Stimulated activated CD4-positive, alpha-beta T cell treated with anti-CD3 and anti-CD28 coated beads, TNF-alpha, amount 100 ng/mL, for 24 hours (primary cell): ENCODE results near the gene CILP2.

ENCODE experiments used
- DNase-seq, 3 experiments: peaks; one replicate each; pipeline ENCODE4 v3.0.0-alpha.2; 2020; ENCODE audit warnings: low read depth in 3 of 3

CILP2 gene

DNA sequence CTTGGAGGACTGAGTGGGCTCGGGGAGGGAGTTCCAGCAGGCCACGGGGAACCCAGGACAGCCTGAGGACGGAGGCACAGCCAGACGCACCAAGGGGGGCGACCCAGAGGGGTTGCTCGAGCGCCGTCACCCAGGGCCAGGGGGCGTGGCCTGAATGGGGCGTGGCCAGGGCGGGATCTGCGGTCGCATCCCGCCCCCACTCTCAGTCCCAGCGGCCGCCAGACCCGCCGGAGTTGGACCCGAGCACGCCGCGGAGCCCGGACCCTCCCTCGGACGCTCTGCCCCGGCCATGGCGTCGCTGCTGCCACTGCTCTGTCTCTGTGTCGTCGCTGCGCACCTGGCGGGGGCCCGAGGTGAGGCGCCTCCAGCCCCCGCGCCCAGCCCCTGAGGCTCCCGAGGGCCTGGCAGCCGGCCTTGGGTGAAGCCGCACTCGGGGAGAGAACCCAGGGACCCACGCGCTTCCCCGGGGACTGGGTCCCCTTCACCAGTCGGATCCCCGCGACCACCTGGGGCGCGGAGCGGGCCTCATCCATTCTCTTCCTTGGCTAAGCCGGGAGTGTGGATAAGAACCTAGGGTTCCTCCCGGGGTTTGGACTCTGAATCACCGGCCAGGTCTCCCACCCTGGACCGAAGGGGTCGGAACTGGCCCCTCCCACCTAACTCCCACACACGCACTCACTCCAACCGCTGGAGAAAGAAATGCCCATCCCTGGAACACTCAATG lies at the start of gene CILP2:
CILP2 (plus strand) TSS at position 205 of the 724 bp plus-strand sequence; CDS start at position 290, 85 bp downstream.
- DNase-seq = peak in 1 of 3 experiments; percentile 35

GRCh38 chr19:19488875-19489690 lies 49.0 kb upstream of the CILP2 start:
- peak; percentile 60 to 79 (median 75) for DNase-seq

- DNase-seq = no peak
Measured at GRCh38 chr19:19489804-19490204, 48.3 kb upstream of the CILP2 start.

- peak; percentile 57 to 83 (median 72) for DNase-seq
Measured at GRCh38 chr19:19490214-19490968, 47.7 kb upstream of the CILP2 start.

- no peak for DNase-seq
Measured at GRCh38 chr19:19491321-19492025, 46.6 kb upstream of the CILP2 start.

- DNase-seq = no peak
Measured at GRCh38 chr19:19492026-19492610, 45.9 kb upstream of the CILP2 start.

DNA sequence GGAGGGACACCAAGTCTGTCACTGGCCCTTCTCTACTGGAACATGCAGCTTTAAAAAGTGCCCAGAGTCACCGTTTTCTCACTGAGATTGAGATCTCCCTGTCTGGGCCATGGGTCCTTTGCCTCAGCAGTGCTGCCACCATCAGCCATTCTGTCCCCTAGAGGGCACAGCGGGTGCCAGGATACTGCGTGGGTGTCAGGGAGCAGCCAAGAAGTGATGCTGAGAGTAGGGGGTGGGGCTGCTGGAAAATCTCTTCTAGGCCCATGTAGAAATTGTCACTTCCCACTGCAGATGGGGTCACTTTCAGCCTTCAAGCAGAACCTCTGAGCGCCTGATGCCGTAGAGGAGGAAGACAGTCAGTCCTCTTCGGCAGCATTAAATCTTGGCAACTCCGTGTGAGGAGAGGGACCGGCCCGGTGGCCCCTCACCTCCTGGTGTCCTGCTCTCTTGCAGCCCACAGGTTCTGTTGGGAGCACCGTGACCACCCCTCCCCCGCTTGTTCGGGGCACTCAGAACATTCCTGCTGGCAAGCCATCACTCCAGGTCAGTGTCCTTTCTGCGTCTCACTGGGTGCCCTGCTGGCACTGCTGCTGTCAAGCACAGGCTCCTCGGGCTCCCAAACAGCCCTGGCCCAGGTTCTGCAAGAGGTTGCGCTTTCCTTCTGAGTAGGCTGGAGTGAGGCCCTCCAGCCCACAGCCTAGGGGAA lies 44.1 kb upstream of the CILP2 start:
- DNase-seq = no peak

GRCh38 chr19:19495614-19496603 lies 42.2 kb upstream of the CILP2 start:
- no peak for DNase-seq

GRCh38 chr19:19498255-19498991 lies 39.6 kb upstream of the CILP2 start:
- no peak for DNase-seq

- no peak for DNase-seq
Measured at GRCh38 chr19:19499272-19499995, 38.6 kb upstream of the CILP2 start.

GRCh38 chr19:19500975-19501644 lies 37.0 kb upstream of the CILP2 start:
- DNase-seq = no peak

DNA sequence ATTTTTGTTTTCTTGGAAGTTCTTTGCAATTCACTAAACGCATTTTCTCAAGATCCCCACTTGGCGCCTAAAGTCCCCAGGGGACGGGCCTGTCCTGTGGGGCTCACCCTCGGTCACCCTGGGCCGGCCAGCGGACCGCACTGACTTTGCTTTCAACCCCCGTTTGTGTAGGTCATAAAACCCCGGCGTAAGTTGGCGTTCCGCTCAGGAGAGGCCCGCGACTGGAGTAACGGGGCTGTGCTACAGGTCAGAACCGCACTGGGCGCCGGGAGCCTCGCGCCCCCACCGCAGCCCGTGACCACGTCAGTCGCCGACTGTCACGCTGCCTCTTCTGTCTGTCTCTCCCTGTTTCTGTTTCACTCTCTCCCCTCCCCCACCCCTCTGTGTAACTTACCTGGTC lies 36.3 kb upstream of the CILP2 start:
- DNase-seq = no peak

- DNase-seq = no peak
Measured at GRCh38 chr19:19502281-19502680, 35.8 kb upstream of the CILP2 start.

- DNase-seq = no peak
Measured at GRCh38 chr19:19502808-19503602, 35.1 kb upstream of the CILP2 start.

DNA sequence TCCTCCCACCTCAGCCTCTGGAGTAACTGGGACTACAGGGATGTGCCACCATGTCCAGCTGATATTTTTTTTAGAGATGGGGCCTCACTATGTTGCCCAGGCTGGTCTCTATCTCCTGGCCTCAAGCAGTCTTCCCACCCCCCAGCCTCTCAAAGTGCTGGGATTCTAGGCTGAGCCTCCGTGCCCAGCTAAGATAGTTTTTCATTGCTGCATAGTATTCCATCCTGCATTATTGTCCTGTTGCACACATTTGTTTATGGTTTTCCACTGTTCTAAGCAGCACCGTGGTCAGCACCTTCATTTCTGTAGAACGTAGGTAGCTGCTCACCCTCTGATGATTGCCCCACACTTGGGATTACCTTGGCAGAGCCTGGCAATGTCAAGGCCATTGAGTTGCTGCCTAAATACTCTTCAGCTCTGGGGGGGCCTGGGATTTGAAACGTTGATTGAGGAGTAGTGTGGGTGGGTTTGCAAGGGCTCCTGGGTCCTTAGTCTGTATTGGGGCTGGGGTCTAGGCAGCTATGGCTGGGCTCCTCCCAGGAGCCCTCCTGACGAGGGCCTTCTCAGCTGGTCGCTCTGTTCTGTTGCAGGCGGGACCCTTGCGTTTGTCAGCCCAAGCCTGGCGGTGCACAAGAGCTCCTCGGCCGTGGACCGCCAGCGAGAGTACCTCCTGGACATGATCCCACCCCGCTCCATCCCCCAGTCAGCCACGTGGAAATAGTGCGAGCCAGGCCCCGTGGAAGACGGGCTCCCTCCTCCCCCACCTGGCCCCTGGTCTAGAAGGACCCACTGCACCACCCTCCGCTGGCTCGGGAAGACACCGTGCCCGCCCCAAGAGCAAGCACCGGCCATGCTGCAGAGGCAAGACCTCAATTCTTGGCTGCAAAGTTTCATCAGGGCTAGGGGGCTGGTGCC lies 33.1 kb upstream of the CILP2 start:
- DNase-seq = no peak
